ENCODE data around the gene HRAS. TPM values are rescaled to one million over a fixed set of nuclear protein-coding genes. Genes with fewer than 3 reads are reported as not detected.

HRAS gene
- total RNA-seq, 1 donor from 2014 or later = 77.7 TPM

- DNase-seq (ENCODE audit: low spot score) = peak; percentile 88
These were observed 6.3 kb downstream of the HRAS start for GRCh38 chr11:528815-529727.

GRCh38 chr11:528166-528814 lies 7.1 kb downstream of the HRAS start:
- H3K36me3 Mint-ChIP-seq (ENCODE audit: low read depth) = peaks cover 2% of the 10 kb centered on the region
- peaks cover 2% of the 10 kb centered on the region for H3K4me1 Mint-ChIP-seq (ENCODE audit: low read depth)
- no peak overlapping the region for H3K4me3 Mint-ChIP-seq (ENCODE audit: unreplicated experiment)
- no peaks in the 10 kb centered on the region for H3K9me3 Mint-ChIP-seq (ENCODE audit: low read depth)
- H3K27ac Mint-ChIP-seq (ENCODE audit: unreplicated experiment) = no peak overlapping the region
- H3K27me3 Mint-ChIP-seq (ENCODE audit: low read depth) = no peaks in the 10 kb centered on the region
- no peak for DNase-seq (ENCODE audit: low spot score)
- no peak for TF ChIP-seq CTCF (IDR thresholded peaks at IDR 0.05)

More at GRCh38 chr11:528815-529727, 6.3 kb downstream of the HRAS start:
- no peak overlapping the region for H3K27ac Mint-ChIP-seq (ENCODE audit: unreplicated experiment)
- no peak for TF ChIP-seq CTCF (IDR thresholded peaks at IDR 0.05)
- H3K4me1 Mint-ChIP-seq (ENCODE audit: low read depth) = peaks cover 2% of the 10 kb centered on the region
- H3K36me3 Mint-ChIP-seq (ENCODE audit: low read depth) = peaks cover under 1% of the 10 kb centered on the region
- H3K4me3 Mint-ChIP-seq (ENCODE audit: unreplicated experiment) = no peak overlapping the region
- H3K27me3 Mint-ChIP-seq (ENCODE audit: low read depth) = no peaks in the 10 kb centered on the region
- no peaks in the 10 kb centered on the region for H3K9me3 Mint-ChIP-seq (ENCODE audit: low read depth)

GRCh38 chr11:526192-526591 lies 9.2 kb downstream of the HRAS start:
- no peaks in the 10 kb centered on the region for H3K9me3 Mint-ChIP-seq (ENCODE audit: low read depth)
- no peak overlapping the region for H3K27ac Mint-ChIP-seq (ENCODE audit: unreplicated experiment)
- H3K27me3 Mint-ChIP-seq (ENCODE audit: low read depth) = no peaks in the 10 kb centered on the region
- TF ChIP-seq CTCF (IDR thresholded peaks at IDR 0.05) = no peak
- peaks cover 2% of the 10 kb centered on the region for H3K36me3 Mint-ChIP-seq (ENCODE audit: low read depth)
- H3K4me1 Mint-ChIP-seq (ENCODE audit: low read depth) = no peaks in the 10 kb centered on the region
- DNase-seq (ENCODE audit: low spot score) = no peak
- no peak overlapping the region for H3K4me3 Mint-ChIP-seq (ENCODE audit: unreplicated experiment)

GRCh38 chr11:521177-521688 lies 14.1 kb downstream of the HRAS start:
- Mint-ChIP-seq H3K9me3 (ENCODE audit: low read depth) (peaks cover 7% of the 10 kb centered on the region), H3K27me3 (ENCODE audit: low read depth) (no peaks in the 10 kb centered on the region), H3K4me1 (ENCODE audit: low read depth) (peaks cover 5% of the 10 kb centered on the region), H3K36me3 (ENCODE audit: low read depth) (peaks cover 4% of the 10 kb centered on the region), H3K4me3 (ENCODE audit: unreplicated experiment) (no peak overlapping the region), H3K27ac (ENCODE audit: unreplicated experiment) (no peak overlapping the region)
- TF ChIP-seq CTCF (IDR thresholded peaks at IDR 0.05) = no peak
- DNase-seq (ENCODE audit: low spot score) = no peak

GRCh38 chr11:520428-521176 lies 14.8 kb downstream of the HRAS start:
- peaks cover 5% of the 10 kb centered on the region for H3K4me1 Mint-ChIP-seq (ENCODE audit: low read depth)
- peaks cover 6% of the 10 kb centered on the region for H3K36me3 Mint-ChIP-seq (ENCODE audit: low read depth)
- DNase-seq (ENCODE audit: low spot score) = no peak
- H3K4me3 Mint-ChIP-seq (ENCODE audit: unreplicated experiment) = no peak overlapping the region
- peaks cover 7% of the 10 kb centered on the region for H3K9me3 Mint-ChIP-seq (ENCODE audit: low read depth)
- TF ChIP-seq CTCF (IDR thresholded peaks at IDR 0.05) = peak; percentile 49
- no peaks in the 10 kb centered on the region for H3K27me3 Mint-ChIP-seq (ENCODE audit: low read depth)
- H3K27ac Mint-ChIP-seq (ENCODE audit: unreplicated experiment) = no peak overlapping the region
